ENCODE data around the gene MUC20. TPM values are rescaled to one million over a fixed set of nuclear protein-coding genes. Genes with fewer than 3 reads are reported as not detected.
A peak's percentile ranks its signal among the peaks of the same experiment; 100 is the strongest.
"Not testable (repeated sequence)": the region's sequence is repeated elsewhere in the genome, so short reads cannot be mapped to it uniquely, and the experiment has no call there.

Gene MUC20
- total RNA-seq, 1 donor, result 0.36 TPM

- no peaks in the 10 kb centered on the region for H3K9me3 ChIP-seq (ENCODE audit: low read depth, low read length)
- H3K27me3 ChIP-seq (ENCODE audit: insufficient read depth, low read length), result peaks cover 33% of the 10 kb centered on the region
- H3K27ac ChIP-seq (ENCODE audit: low read depth, low read length), result no peak overlapping the region
- peak; percentile 69 for DNase-seq (ENCODE audit: insufficient read length, low spot score, missing footprints)
- no peaks in the 10 kb centered on the region for H3K4me1 ChIP-seq (ENCODE audit: insufficient read depth, low read length)
- peaks cover 3% of the 10 kb centered on the region for H4K20me1 ChIP-seq (ENCODE audit: insufficient read depth, low read length)
- no peak overlapping the region for H2AFZ ChIP-seq (ENCODE audit: low read length)
- no peaks in the 10 kb centered on the region for H3K79me2 ChIP-seq (ENCODE audit: insufficient read depth, low read length)
- TF ChIP-seq CTCF (IDR thresholded peaks at IDR 0.05; ENCODE audit: extremely low read depth, low read depth, low read length), result no peak
- no peak overlapping the region for H3K4me3 ChIP-seq (ENCODE audit: insufficient read depth, low read length)
- no peak overlapping the region for H3K4me2 ChIP-seq (ENCODE audit: insufficient read depth, low read length)
- H3K36me3 ChIP-seq (ENCODE audit: insufficient read depth, low read length), result no peaks in the 10 kb centered on the region
Measured at GRCh38 chr3:195718477-195718984, 2.2 kb upstream of the MUC20 start.

DNA sequence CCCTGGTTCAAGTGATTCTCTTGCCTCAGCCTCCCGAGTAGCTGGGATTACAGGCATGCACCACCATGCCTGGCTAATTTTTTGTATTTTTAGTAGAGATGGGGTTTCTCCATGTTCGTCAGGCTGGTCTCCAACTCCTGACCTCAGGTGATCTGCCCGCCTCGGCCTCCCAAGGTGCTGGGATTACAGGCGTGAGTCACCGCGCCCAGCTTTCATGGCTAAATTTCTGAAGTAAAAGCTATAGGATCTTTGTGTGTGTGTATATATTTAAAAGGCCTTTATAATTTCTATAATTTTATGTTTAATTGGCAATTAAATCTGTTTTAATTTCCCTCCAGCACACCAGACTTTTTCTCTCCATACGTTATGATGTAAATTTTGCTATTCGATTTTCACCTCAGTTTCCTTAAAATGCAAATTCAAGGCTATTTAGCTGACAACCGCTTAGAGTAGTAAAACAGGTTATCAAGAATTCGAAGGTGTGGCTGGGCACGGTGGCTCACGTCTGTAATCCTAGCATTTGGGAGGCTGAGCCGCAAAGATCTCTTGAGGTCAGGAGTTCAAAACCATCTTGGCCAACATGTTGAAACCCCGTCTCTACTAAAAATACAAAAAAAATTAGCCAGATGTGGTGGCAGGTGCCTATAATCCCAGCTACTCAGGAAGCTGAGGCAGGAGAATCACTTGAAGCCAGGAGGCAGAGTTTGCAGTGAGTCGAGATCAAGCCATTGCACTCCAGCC is 1.1 kb upstream of the MUC20 start:
- not testable (repeated sequence) for H4K20me1 ChIP-seq (ENCODE audit: insufficient read depth, low read length); H3K9me3 ChIP-seq (ENCODE audit: low read depth, low read length); H3K4me3 ChIP-seq (ENCODE audit: insufficient read depth, low read length); H3K4me1 ChIP-seq (ENCODE audit: insufficient read depth, low read length); H3K36me3 ChIP-seq (ENCODE audit: insufficient read depth, low read length); H3K79me2 ChIP-seq (ENCODE audit: insufficient read depth, low read length); DNase-seq (ENCODE audit: insufficient read length, low spot score, missing footprints); H3K4me2 ChIP-seq (ENCODE audit: insufficient read depth, low read length); H3K27ac ChIP-seq (ENCODE audit: low read depth, low read length); H2AFZ ChIP-seq (ENCODE audit: low read length)
- peaks cover 33% of the 10 kb centered on the region for H3K27me3 ChIP-seq (ENCODE audit: insufficient read depth, low read length)

DNA sequence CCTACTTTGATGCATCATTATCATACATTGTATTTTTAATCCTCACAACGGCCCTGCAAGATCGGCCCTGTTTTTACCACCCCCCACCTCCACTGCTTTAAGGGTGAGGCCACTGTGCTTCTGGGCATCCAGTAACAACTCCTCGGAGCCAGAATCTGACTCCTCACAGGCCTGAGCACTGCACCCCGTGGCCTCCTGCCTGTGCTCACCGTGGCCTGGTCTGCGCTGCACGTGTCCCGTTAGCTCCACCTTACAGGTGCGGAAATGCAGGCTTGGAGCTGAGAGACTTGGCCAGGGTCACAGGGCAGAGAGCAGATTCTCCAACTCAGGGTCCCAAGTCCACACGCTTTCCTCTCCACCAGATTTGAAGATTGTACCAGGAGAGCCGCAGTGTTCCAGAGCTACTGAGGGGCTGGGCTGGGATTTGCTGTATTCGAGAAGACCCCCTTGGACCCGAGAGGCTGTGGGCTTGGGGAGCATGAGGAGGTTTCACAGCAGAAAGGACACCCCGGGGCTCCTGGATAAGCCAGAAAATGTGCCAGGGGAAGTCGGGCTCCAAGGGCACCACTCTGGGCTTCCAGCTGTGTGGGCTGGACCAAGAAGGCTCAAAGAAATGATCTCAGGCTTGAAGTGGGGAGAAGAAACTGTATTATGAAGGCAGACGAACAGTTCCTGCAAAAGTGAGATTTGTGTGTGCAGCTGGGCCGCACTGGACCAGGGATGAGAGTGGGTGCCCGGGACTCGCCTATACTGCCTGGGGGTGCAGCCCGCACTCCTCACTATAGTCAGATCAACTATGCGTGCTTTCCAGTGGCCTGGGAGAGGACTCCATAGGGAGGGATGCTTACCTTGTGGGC is 1.6 kb downstream of the MUC20 start:
- peaks cover 30% of the 10 kb centered on the region for H3K27me3 ChIP-seq (ENCODE audit: insufficient read depth, low read length)
- H3K4me2 ChIP-seq (ENCODE audit: insufficient read depth, low read length); H2AFZ ChIP-seq (ENCODE audit: low read length); DNase-seq (ENCODE audit: insufficient read length, low spot score, missing footprints); H3K79me2 ChIP-seq (ENCODE audit: insufficient read depth, low read length); H3K9me3 ChIP-seq (ENCODE audit: low read depth, low read length); H3K36me3 ChIP-seq (ENCODE audit: insufficient read depth, low read length); H4K20me1 ChIP-seq (ENCODE audit: insufficient read depth, low read length); H3K4me3 ChIP-seq (ENCODE audit: insufficient read depth, low read length); H3K4me1 ChIP-seq (ENCODE audit: insufficient read depth, low read length); H3K27ac ChIP-seq (ENCODE audit: low read depth, low read length): not testable (repeated sequence)

DNA sequence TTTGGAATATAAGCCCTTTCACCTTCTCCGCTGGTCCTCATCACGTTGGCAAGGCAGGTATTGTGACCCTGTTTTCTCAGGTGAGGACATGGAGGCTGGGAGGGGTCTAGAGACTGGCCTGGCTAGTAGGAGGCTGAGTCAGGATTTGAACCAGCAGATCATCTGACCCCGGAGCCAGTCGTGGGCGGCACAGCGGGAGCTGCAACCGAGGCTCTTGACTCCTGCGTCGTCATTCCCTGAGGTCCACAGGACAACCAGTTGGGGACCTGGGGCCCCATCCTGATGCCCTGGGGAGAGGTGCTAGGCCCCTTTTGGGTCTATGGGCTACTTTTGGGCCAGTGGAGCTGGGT is 2.2 kb downstream of the MUC20 start:
- not testable (repeated sequence) for H3K4me3 ChIP-seq (ENCODE audit: insufficient read depth, low read length); H3K9me3 ChIP-seq (ENCODE audit: low read depth, low read length); H3K36me3 ChIP-seq (ENCODE audit: insufficient read depth, low read length); H3K4me2 ChIP-seq (ENCODE audit: insufficient read depth, low read length); H3K4me1 ChIP-seq (ENCODE audit: insufficient read depth, low read length); DNase-seq (ENCODE audit: insufficient read length, low spot score, missing footprints); H4K20me1 ChIP-seq (ENCODE audit: insufficient read depth, low read length); H3K79me2 ChIP-seq (ENCODE audit: insufficient read depth, low read length); H3K27ac ChIP-seq (ENCODE audit: low read depth, low read length); H2AFZ ChIP-seq (ENCODE audit: low read length)
- H3K27me3 ChIP-seq (ENCODE audit: insufficient read depth, low read length), result peaks cover 24% of the 10 kb centered on the region

DNA sequence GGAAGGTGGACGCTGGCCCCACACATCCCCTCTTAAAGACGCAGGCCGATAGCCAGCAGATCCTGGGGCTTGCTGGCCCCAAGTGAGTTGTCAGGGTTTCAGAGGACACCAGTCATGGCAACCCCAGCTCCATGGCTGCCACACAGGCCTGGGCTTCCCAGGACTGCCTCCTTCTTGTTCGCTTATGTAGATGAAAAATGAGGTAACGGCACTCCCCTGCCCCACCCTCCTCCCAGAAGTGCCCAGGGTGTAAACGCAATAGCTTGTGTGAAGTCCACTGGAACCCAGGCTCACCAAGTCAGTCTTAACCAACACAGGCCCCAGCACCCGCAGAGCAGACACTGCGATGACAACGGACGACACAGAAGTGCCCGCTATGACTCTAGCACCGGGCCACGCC is 3.6 kb downstream of the MUC20 start:
- not testable (repeated sequence) for H3K36me3 ChIP-seq (ENCODE audit: insufficient read depth, low read length); H3K4me3 ChIP-seq (ENCODE audit: insufficient read depth, low read length); H2AFZ ChIP-seq (ENCODE audit: low read length); H3K4me1 ChIP-seq (ENCODE audit: insufficient read depth, low read length); H4K20me1 ChIP-seq (ENCODE audit: insufficient read depth, low read length); H3K4me2 ChIP-seq (ENCODE audit: insufficient read depth, low read length); DNase-seq (ENCODE audit: insufficient read length, low spot score, missing footprints); H3K79me2 ChIP-seq (ENCODE audit: insufficient read depth, low read length); H3K27ac ChIP-seq (ENCODE audit: low read depth, low read length); H3K9me3 ChIP-seq (ENCODE audit: low read depth, low read length)
- H3K27me3 ChIP-seq (ENCODE audit: insufficient read depth, low read length), result peaks cover 12% of the 10 kb centered on the region

DNA sequence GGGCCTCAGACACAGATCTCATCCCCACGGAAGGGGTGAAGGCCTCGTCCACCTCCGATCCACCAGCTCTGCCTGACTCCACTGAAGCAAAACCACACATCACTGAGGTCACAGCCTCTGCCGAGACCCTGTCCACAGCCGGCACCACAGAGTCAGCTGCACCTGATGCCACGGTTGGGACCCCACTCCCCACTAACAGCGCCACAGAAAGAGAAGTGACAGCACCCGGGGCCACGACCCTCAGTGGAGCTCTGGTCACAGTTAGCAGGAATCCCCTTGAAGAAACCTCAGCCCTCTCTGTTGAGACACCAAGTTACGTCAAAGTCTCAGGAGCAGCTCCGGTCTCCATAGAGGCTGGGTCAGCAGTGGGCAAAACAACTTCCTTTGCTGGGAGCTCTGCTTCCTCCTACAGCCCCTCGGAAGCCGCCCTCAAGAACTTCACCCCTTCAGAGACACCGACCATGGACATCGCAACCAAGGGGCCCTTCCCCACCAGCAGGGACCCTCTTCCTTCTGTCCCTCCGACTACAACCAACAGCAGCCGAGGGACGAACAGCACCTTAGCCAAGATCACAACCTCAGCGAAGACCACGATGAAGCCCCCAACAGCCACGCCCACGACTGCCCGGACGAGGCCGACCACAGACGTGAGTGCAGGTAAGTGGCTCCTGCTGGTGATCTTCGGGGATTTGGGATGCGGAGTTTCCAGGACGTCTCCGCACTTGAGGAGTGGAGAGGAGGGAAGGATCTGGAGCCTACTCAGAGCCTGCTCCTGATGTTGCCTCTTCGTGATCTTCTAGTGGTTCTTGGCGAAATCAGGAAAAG is 5.3 kb downstream of the MUC20 start:
- not testable (repeated sequence) for H2AFZ ChIP-seq (ENCODE audit: low read length); H3K4me3 ChIP-seq (ENCODE audit: insufficient read depth, low read length); H3K27me3 ChIP-seq (ENCODE audit: insufficient read depth, low read length); DNase-seq (ENCODE audit: insufficient read length, low spot score, missing footprints); H3K27ac ChIP-seq (ENCODE audit: low read depth, low read length); H3K79me2 ChIP-seq (ENCODE audit: insufficient read depth, low read length); H3K4me1 ChIP-seq (ENCODE audit: insufficient read depth, low read length); H4K20me1 ChIP-seq (ENCODE audit: insufficient read depth, low read length); H3K4me2 ChIP-seq (ENCODE audit: insufficient read depth, low read length); H3K9me3 ChIP-seq (ENCODE audit: low read depth, low read length); H3K36me3 ChIP-seq (ENCODE audit: insufficient read depth, low read length)
